HCT116 (cell line): ENCODE results near the gene GPM6B. TPM values are rescaled to one million over a fixed set of nuclear protein-coding genes. Genes with fewer than 3 reads are reported as not detected.

Source experiments
- ATAC-seq: fragments of 200-7000 bp; cut with Tn5 transposase; 2 replicates; pipeline ENCODE4 v1.9.1; 2020; ENCODE audit warnings: mild to moderate bottlenecking, moderate library complexity
- BruUV-seq: library from RNA; stranded (reverse); fragments of 400-500 nt; replicated peaks from 2 replicates; lab custom pipeline; 2021; lab: Mats Ljungman, UMichigan
- CTCF ChIA-PET: fragments of 300-600 bp; sonication (Branson Sonifier 250); formaldehyde crosslinking; loops from one replicate; lab custom pipeline; 2021; ENCODE audit warnings: antibody characterized with exemption; lab: Charles Lee
- POLR2A ChIA-PET: fragments of 300-600, 350-600 bp; sonication (Branson Sonifier 250); formaldehyde crosslinking; loops from one replicate; lab custom pipeline; 2021; ENCODE audit warnings: antibody characterized with exemption; lab: Charles Lee
- RAD21 ChIA-PET, 2 experiments: fragments of 300-600 bp; sonication (Branson Sonifier 250); formaldehyde crosslinking; loops; one replicate each; lab custom pipeline; 2023; ENCODE audit warnings: low total read pairs in 2 of 2; ENCODE audit not compliant: uncharacterized antibody in 2 of 2, unreplicated experiment in 2 of 2, low non-redundant PET in 1 of 2; lab: Charles Lee
- DNase-seq: peaks from one replicate; pipeline ENCODE4 v3.0.0-alpha.2; 2010; ENCODE audit warnings: low read depth, low spot score
- H2AFZ ChIP-seq: fragments of 200-600 bp; shearing (Covaris generic), sonication (generic); 2 replicates; pipeline ENCODE4 v1.6.1; 2017; ENCODE audit warnings: low read depth, mixed run types, mixed read lengths, antibody characterized with exemption, low read length; ENCODE audit not compliant: poor library complexity, severe bottlenecking
- H3K27ac ChIP-seq: 2 replicates; pipeline ENCODE4 v1.5.1; 2012; ENCODE audit warnings: low read depth, low read length
- H3K27me3 ChIP-seq: fragments of 200-600 bp; sonication (generic); 2 replicates; pipeline ENCODE4 v1.6.1; 2016; ENCODE audit warnings: mixed run types, low read length, mixed read lengths; ENCODE audit not compliant: insufficient read depth
- H3K36me3 ChIP-seq, 2 experiments: fragments of 200-500 bp in 1 of 2; fragments of 200-600 bp in 1 of 2; sonication (Bioruptor generic) in 1 of 2; sonication (generic) in 1 of 2; 2 replicates each; pipeline versions ENCODE4 v1.5.1 to v1.6.1; 2014 to 2016; ENCODE audit warnings: low read length in 2 of 2, inconsistent platforms in 1 of 2, mixed read lengths in 1 of 2, mixed run types in 1 of 2; ENCODE audit not compliant: insufficient read depth in 2 of 2, control insufficient read depth in 1 of 2
- H3K4me1 ChIP-seq, 2 experiments: fragments of 200-600 bp in 1 of 2; sonication (generic) in 1 of 2; 2 replicates each; pipeline versions ENCODE4 v1.5.1 to v1.6.1; 2012 to 2017; ENCODE audit warnings: low read length in 2 of 2, inconsistent platforms in 1 of 2, mild to moderate bottlenecking in 1 of 2, mixed read lengths in 1 of 2, mixed run types in 1 of 2, moderate library complexity in 1 of 2; ENCODE audit not compliant: insufficient read depth in 2 of 2, control insufficient read depth in 1 of 2
- H3K4me2 ChIP-seq: fragments of 200-600 bp; sonication (generic); 2 replicates; pipeline ENCODE4 v1.6.1; 2017; ENCODE audit warnings: mixed run types, low read length, mixed read lengths
- H3K4me3 ChIP-seq, 2 experiments: fragments of 200-600 bp in 1 of 2; sonication (generic) in 1 of 2; replicated peaks in 1 of 2; 2 replicates each; pipeline ENCODE4 v1.5.1; 2011 to 2016; ENCODE audit warnings: low read length in 2 of 2, control low read depth in 1 of 2, low read depth in 1 of 2, mild to moderate bottlenecking in 1 of 2, mixed read lengths in 1 of 2, mixed run types in 1 of 2
- H3K79me2 ChIP-seq: fragments of 200-600 bp; sonication (generic); 2 replicates; pipeline ENCODE4 v1.6.1; 2017; ENCODE audit warnings: mild to moderate bottlenecking, mixed run types, low read length, moderate library complexity, mixed read lengths; ENCODE audit not compliant: insufficient read depth
- H3K9ac ChIP-seq: fragments of 200-600 bp; sonication (generic); 2 replicates; pipeline ENCODE4 v1.6.1; 2016; ENCODE audit warnings: low read length, mixed read lengths
- H3K9me2 ChIP-seq: fragments of 200-600 bp; sonication (generic), shearing (Covaris generic); 2 replicates; pipeline ENCODE4 v1.6.1; 2017; ENCODE audit warnings: mixed run types, mild to moderate bottlenecking, moderate library complexity; ENCODE audit not compliant: insufficient read depth
- H3K9me3 ChIP-seq, 2 experiments: fragments of 200-500 bp in 1 of 2; fragments of 200-600 bp in 1 of 2; sonication (Bioruptor generic) in 1 of 2; sonication (generic) in 1 of 2; 2 replicates each; pipeline ENCODE4 v1.6.1; 2014 to 2017; ENCODE audit warnings: low read length in 2 of 2, mixed read lengths in 2 of 2, inconsistent platforms in 1 of 2, low read depth in 1 of 2, mild to moderate bottlenecking in 1 of 2, mixed run types in 1 of 2, moderate library complexity in 1 of 2; ENCODE audit not compliant: control insufficient read depth in 1 of 2, insufficient read depth in 1 of 2
- H4K20me1 ChIP-seq: fragments of 200-600 bp; sonication (generic), shearing (Covaris generic); 2 replicates; pipeline ENCODE4 v1.6.1; 2017; ENCODE audit warnings: mixed run types, mild to moderate bottlenecking, moderate library complexity; ENCODE audit not compliant: insufficient read depth
- CBX3 ChIP-seq: IDR thresholded peaks from 2 replicates; pipeline ENCODE4 v1.6.1; 2012; ENCODE audit warnings: low read depth
- ELF1 ChIP-seq: IDR thresholded peaks from 2 replicates; pipeline ENCODE4 v1.6.1; 2012; ENCODE audit warnings: low read depth, borderline replicate concordance
- EZH2 ChIP-seq: fragments of 200-600 bp; sonication (generic); IDR thresholded peaks from 2 replicates; pipeline ENCODE4 v1.6.1; 2017; ENCODE audit warnings: antibody characterized with exemption, mixed run types
- JUND ChIP-seq: IDR thresholded peaks from 2 replicates; pipeline ENCODE4 v1.6.1; 2012
- ZFX ChIP-seq: fragments of 450-650 bp; IDR thresholded peaks from 2 replicates; pipeline ENCODE4 v1.6.1; 2017
- ZNF274 ChIP-seq: fragments of 200-500 bp; sonication (Bioruptor generic); IDR thresholded peaks from 2 replicates; pipeline ENCODE4 v1.6.1; 2014; ENCODE audit warnings: mild to moderate bottlenecking, low read depth, low read length, inconsistent platforms
- intact Hi-C: fragments of 100-400 bp; cut with micrococcal nuclease; formaldehyde crosslinking; loops from 2 replicates; pipeline ENCODE4 v1.10.0; 2022
- total RNA-seq: library from RNA; stranded (reverse); gene quantifications from one replicate; pipeline ENCODE4 v1.2.1, GENCODE V29; 2021; ENCODE audit not compliant: unreplicated experiment

Gene GPM6B
- total RNA-seq, 1 experiment from 2014 or later = 0.07 TPM

DNA sequence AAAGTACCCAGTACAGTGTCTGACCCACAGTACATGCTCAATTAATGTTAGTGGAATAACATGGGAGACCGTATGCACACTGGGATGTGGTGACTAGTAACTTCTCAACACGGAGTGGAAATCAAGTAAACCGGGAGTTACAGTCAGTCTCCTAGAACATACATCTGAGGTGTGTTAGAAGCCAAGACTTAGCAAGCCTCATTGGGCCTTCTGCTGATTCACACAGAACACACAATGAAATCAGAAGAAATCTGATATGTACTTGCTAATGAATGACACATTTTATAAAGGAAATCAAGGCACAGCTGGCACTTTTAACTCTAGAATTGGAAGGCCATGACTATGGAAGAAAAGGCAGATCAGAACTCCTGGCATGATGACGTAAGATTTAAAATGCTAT is 95.5 kb downstream of the GPM6B start:
- Histone ChIP-seq H3K36me3 (peaks cover 0 to 1% of the 10 kb centered on the region in 2 experiments; a peak in 1 of 4 replicates), H3K4me2 (no peak overlapping the region), H3K9me3 (no peaks in the 10 kb centered on the region), H3K4me3 (no peak overlapping the region), H3K27ac (no peak overlapping the region), H3K27me3 (no peaks in the 10 kb centered on the region), H3K79me2 (peaks cover 31% of the 10 kb centered on the region), H3K4me1 (no peaks in the 10 kb centered on the region), H4K20me1 (no peaks in the 10 kb centered on the region), H2AFZ (no peak overlapping the region), H3K9ac (no peak overlapping the region), H3K9me2 (no peaks in the 10 kb centered on the region)
- DNase-seq (no peak), ATAC-seq (no peak)
- POLR2A ChIA-PET = no interaction called here
- intact Hi-C loops = no loop called here
- no TSS peak for BruUV-seq
- RAD21 ChIA-PET = no interaction called here
- CTCF ChIA-PET = no interaction called here
- TF ChIP-seq CBX3 (no peak), EZH2 (no peak), ZFX (no peak), ELF1 (no peak), JUND (no peak), ZNF274 (no peak)

Other genes with a start within 250 kb of the GPM6B start
- gene EGFL6, start 247.5 kb downstream of the GPM6B start, total RNA-seq = not detected
- gene TCEANC, start 164.0 kb downstream of the GPM6B start, total RNA-seq = 1.2 TPM
- 23.9 TPM for gene RAB9A, start 128.0 kb downstream of the GPM6B start, total RNA-seq
- gene TRAPPC2, start 82.5 kb downstream of the GPM6B start, total RNA-seq = 11.9 TPM
- 18.0 TPM for gene OFD1, start 82.3 kb downstream of the GPM6B start, total RNA-seq
- 11.3 TPM for gene GEMIN8, start 212.8 kb upstream of the GPM6B start, total RNA-seq